HT-29 (cell line): ENCODE measurements around the gene FOXL3. TPM values are rescaled to one million over a fixed set of nuclear protein-coding genes. Genes with fewer than 3 reads are reported as not detected.

Source experiments
- DNase-seq: peaks from one replicate; pipeline ENCODE4 v3.0.0-alpha.2; 2015; ENCODE audit warnings: low spot score
- total RNA-seq: library from RNA; depleted of rRNA; stranded (reverse); fragments of >200 nt; shearing (Covaris generic); gene quantifications from 2 replicates; pipeline ENCODE4 v1.2.3, GENCODE V29; 2014

FOXL3 gene
- total RNA-seq, 1 experiment from 2014 or later, result not detected

DNA sequence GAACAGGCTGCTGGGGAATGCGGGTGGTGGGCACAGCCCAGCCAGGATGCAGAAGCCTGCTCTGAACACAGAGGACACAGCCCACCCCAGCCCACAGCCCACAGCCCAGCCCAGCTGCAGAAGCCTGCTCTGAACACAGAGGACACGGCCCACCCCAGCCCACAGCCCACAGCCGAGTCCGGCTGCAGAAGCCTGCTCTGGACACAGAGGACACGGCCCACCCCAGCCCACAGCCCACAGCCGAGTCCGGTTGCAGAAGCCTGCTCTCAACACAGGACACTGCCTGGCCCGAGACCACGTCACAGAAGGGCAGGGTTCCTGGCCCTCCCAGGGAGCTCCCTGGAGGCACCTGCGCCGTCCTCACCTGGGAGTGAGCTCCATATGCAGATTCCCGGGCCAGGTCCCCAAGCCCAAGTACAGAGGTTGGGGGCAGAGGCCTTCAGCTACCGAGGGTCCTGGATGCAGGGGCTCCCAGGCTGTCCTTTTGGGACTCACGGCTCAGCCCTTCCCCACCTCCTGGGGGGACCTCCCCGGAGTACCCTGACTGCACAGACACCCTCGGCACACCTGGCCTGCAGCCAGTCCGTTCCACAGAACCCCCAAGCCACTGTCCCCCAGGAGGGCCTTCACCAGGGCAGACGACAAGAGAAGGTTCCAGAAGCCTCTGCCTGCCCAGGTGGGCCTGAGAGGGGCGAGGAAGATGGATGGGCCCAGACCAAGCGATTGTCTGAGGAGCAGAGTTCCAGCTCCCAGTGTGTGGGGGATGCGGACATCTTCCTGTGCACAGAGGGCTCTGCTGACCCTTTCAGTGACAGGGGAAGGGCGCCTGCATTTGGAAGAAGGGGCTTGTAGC, 23.7 kb upstream of the FOXL3 start:
- DNase-seq, result no peak

DNA sequence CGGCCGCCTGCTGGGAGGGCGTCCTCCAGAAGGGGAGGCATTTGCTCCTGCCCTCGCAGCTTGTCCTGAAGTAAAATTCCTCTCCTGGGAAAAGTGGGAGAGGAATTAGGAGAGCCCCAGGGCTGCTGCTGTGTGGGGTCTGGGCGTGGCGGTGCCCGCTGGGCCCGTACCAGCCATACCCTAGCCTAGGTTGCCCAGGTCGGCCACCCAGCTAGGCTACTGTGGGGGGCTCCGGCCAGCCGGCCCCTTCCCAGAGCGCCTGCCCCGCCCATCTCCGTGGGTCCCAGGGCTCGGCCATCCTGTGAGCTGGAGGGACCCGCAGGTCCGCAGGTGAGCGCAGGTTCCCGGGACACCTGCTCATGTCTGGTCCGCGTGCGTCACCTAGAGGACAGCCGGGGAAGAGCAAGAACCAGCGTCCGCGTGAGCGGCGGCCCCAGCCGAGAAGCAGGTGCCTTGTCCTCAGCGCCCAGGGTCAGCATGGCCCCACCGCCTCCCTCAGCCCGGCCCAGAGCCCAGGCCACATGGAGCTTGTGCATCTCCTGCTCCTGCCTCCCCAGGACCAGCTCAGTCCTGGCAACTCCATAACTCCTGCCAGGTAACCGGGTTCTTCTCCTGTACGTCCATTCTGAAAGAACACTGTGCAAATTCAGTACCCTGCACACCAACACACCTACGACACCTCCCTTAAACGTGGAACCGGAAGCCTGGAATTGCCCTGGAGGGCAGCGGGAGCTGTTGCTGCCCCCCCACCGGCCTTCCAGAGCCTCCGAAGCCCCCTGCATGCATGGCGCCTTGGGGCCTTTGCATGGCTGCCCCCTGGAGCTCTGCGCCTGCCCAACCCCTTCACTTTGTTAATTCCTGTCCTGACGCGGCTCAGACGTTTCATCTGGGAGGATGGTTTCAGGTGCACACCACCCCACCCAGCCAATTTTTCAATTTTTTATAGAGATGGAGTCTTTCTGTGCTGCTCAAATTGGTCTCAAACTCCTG, 22.8 kb upstream of the FOXL3 start:
- peak; percentile 39 for DNase-seq

DNA sequence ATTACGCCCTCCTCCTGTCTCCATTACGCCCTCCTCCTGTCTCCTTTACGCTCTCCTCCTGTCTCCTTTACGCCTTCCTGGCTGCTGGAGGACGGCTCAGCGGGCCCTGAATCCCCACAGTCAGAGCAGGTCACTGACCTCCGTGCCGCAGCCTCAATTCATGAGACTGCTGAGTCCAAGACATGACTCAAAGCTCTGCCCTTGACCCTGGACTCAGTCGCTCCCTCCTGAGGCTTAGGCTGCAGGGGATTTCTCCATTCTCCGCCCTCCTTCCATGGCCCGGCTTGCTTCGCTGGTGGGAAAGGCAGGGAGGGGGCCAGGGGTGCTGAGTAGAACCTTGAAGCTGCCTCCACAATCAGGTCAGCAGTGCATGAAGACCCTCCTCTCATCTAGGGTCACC, 21.0 kb upstream of the FOXL3 start:
- no peak for DNase-seq

DNA sequence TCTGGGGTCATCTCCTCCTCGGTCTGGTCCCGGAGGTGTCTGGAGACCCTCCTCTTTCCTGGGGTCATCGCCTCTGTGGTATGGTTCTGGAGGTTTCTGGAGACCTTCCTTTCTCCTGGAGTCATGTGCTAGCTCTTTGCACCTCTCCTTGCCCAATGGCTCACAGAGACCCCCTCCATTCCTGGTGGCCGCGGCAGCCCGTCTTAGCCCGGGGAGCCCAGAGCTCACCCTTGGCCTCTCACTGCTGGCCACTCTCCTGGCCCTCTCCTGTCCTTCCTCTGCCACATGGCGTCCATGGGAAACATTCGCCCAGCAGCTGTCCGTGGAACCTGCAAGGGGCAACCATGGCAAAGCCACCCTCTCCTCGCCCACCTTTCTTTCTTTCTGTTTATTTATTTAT, 20.2 kb upstream of the FOXL3 start:
- DNase-seq, result no peak

DNA sequence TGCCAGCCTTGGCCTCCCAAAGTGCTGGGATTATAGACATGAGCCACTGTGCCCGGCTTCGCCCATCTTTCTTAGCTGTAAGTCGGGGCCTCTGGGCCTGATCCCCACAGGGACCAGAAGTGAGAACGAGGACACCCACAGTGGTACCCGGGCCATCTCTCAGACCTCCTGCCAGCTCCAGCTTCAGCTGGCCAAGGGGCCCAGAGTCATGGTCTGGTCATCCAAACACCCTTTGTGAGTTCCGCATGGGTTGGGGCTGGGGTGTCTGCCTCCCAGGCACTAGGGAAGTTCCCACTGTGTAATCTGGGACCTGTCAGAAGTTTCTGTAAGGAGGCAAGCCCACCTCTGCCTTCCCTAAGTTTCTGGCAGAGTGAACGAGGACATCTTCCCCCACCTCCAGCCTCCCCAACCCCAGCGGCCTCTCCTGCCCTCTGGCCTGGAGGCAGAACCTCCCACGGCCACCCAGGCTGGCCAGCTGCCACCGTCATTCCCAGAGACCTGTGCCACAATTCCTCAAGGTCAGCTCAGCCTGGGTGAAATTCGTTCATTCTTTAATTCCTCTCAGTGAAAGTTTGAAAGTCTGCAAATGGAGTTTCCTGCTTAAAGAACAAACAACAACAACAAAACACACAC, 19.5 kb upstream of the FOXL3 start:
- no peak for DNase-seq

DNA sequence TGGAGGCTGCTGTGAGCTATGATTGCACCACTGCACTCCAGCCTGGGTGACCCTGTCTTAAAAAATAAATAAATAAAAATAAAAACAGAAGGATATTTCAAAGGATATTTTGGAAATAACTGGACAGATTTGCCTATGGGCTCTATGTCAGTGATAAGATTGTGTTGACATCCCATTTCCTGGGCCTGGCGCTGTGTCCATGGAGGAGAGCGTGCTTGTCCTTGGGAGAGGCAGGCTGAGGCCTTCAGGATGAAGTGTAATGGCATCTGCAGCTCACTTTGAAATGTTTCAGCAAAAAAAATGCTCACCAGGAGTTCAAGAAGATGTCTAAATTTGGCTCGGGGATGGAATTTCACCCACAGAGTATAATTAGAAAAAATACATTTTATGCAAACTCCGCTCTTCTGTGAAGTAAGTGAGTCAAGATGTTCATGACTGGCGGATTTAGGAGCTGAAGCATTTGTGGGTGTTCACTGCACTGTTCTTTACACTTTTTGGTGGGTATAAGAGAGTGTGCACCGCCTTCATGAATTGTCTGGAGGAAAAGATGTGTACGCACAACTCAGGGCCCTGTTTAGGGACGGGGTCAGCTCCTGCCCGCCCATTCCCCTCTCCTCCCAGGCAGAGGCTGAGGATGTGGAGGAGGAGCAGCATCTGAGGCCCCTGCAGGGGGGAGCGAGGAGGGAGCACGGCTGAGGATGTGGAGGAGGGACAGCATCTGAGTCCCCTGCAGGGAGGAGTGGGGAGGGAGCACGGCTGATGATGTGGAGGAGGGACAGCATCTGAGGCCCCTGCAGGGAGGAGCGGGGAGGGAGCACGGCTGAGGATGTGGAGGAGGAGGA, 18.5 kb upstream of the FOXL3 start:
- DNase-seq, result no peak

DNA sequence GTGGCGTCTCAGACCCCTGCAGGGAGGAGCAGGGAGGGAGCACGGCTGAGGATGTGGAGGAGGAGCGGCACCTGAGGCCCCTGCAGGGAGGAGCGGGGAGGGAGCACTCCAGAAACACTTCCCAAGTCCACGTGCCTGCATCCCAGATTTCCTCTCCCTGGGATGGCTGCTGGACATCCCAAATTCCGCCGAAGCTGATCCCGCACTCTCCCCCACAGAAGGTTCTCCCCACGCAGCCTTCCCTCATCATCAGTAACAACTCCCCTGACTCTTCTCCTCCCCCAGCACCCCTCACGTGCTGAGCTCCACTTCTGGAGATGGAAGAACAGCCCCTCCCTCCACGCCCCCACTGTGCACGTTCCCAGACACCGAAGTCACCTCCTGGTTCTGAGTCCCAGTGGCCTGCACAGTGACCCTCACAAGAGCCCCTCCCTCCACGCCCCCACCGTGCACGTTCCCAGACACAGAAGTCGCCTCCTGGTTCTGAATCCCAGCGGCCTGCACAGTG, 17.8 kb upstream of the FOXL3 start:
- no peak for DNase-seq

DNA sequence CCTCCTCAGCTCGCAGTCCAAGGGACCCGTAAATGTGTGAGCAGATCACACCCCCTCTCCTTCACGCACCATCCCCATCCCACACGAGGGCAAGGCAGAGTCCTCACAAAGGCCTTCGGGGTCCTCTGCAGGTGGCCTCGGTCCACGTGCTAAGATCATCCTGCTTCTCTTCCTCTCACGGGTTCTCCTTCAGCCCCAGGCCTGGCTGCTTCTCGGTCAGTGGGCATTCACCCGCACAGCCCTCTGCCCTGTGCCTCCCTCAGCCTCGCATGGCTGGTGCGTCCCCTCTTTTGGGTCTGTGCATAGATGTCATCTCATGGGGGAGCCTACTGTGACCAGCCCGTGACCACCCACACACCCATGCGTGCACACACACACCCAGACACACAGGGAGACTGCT, 17.3 kb upstream of the FOXL3 start:
- DNase-seq, result no peak

DNA sequence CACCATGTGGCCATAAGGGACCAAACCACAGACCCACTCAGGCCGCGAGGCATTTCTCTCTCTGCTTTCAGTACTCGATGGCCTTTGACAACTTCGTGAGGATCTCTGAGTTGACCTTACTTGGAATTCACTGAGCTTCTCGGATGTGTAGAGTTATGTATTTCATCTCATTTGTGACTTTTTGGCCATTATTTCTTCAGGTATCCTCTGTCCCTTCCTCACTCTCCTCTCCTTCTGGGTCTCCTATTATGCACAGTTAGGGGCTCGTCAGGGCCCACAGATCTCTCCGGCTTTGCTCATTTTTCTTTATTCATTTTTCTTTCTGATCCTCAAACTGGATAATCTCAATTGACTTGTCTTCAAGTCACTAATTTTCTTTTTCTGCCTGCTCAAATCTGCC, 16.6 kb upstream of the FOXL3 start:
- no peak for DNase-seq

DNA sequence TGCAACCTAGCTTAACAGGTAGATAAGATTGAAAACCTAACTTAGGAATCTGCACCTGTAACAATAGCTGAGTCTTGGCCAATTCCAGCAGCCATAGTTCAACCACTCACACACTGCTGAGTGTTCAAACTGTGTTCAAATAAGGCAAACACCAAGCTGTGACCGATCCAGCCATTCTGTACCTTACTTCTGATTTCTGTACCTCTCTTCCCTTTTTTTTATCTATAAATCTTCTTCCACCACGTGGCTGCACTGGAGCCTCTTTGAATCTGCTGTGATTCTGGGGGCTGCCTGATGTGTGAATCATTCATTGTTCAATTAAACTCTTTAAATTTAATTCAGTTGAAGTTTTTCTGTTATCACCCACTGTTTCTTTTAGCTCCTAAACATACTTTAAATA, 15.7 kb upstream of the FOXL3 start:
- no peak for DNase-seq

DNA sequence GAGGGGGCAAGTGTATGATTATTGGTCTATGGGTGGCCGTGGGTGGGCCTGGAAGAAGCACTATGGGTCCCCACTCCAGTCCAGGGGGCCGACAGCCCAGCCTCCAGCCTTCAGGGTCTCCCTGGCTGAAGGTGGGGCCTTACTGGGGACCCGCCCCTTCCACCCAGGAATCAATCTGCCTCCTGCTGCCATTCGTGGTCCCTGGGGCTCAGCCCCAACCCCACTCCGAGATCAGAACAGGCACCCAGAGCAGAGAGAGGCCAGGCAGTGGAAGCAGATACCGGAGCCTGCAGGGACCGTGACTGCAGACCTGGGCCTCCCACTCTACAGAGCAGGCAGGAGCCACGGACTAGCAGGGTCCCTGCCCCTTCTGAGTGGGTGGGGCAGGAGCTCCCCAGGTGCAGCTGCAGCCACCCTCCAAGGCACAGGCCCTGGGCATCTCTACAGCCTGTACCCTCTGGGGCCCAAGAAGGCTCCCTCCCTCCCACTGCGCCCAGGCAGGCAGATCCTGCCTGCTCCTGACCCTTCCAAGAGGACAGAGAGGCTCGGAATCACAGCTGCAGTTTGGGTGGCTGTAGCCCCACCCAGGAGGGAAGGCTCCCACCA, 13.6 kb upstream of the FOXL3 start:
- DNase-seq, result no peak

DNA sequence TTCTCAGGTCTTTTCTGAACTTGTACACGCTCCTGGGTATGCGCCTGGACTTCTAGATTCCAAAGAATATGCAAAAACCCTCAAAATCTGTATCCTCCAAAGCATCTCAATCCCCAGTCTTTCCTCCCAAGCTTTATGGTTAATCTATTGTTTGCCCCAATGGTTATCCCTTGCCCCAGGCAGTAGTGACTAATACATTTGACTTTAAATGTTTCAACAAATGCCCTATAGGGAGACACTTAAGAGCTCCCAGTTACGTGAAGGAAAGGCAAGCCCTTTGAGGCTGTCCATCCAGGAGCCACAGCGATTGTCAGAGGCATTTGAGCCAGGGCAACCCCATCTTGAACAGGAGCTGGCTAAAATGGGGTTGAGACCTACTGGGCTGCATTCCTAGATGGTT, 12.7 kb upstream of the FOXL3 start:
- DNase-seq, result no peak

DNA sequence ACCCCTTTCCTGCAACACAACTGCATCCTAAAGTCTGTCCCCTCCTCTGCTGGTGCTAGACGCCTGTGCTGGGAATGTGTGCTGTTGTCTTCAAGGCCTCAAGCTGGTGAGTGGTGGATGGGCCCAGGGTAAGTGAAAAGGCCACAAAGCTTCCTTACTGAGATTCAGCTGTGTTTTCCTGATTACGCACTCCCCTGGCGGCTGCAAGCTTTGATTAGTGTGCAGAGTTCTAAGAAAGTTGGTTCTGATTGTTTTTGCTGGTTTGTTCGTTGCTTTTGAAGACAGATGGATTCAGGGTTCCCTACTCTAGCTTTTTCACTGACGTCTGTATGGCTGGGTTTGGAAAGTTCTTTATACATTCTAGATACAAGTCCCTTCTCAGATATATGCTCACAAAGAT, 11.9 kb upstream of the FOXL3 start:
- DNase-seq, result no peak

DNA sequence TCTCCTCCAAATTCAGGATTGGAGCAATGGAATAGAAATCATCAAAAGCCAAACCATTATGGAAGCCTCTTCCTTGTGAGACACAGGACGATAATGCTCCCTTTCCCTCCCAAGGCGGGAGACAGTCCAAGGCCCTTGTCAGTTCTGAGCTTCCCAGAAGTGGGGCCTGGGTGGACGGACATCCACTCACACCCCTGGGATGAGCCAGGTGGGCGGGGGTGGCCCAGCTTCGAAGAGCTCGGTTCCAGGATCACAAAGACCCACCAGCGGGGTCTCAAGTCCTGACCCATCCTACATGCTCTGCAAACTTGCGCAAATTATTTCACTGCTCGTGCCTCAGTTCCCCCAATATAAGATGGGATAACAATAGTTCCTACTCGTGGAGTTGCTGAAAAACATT, 10.1 kb upstream of the FOXL3 start:
- DNase-seq, result no peak

DNA sequence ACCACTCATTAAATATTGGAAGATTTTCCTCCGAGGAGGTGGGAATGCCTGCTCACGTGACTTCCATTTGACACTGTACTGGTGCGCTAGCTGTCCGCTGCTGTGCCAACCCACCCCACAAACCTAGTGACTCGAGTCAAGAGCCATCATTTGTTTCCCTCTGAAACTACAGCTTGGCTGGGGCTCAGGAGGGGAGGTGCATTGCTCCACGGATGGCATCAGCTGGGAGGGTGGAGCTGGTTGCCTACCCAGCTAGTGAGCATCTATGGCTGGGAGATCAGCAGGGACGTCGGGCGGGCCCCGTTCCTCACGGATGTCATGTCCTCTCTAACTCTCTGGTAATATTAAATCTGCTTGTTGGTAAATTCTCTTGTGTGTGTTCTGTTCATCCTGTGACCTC, 9.5 kb upstream of the FOXL3 start:
- no peak for DNase-seq

DNA sequence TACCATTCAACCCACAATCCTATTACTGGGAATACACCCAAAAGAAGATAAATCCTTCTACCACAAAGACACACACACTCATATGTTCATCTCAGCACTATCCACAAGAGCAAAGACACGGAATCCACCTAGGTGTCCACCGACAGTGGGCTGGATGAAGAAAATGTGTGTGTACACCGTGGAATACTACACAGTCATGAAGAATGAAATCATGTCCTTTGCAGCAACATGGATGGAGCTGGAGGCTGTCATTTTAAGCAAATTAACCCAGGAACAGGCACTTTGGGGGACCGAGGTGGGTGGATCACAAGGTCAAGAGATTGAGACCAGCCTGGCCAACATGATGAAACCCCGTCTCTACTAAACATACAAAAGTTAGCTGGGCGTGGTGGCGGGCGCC, 8.3 kb upstream of the FOXL3 start:
- no peak for DNase-seq

DNA sequence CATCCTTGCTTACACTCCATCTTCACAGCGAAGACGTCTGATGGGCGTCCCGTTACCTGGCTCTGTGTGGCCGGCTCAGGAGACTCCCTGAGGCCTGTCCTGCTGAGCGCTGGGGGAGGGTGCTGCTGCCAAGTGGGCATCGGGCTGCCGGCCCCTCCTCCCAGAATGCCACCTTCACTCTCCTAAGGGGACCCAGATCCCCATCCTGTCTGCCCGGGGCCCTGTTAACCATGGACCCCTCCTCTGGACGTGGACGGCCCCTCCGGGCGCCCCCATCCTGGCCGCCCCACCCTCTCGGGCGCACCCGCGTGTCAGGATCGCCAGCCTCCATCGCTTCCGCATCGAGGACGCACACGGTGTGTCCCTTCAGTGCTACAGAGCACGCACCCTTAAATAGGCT, 7.3 kb upstream of the FOXL3 start:
- DNase-seq, result no peak

DNA sequence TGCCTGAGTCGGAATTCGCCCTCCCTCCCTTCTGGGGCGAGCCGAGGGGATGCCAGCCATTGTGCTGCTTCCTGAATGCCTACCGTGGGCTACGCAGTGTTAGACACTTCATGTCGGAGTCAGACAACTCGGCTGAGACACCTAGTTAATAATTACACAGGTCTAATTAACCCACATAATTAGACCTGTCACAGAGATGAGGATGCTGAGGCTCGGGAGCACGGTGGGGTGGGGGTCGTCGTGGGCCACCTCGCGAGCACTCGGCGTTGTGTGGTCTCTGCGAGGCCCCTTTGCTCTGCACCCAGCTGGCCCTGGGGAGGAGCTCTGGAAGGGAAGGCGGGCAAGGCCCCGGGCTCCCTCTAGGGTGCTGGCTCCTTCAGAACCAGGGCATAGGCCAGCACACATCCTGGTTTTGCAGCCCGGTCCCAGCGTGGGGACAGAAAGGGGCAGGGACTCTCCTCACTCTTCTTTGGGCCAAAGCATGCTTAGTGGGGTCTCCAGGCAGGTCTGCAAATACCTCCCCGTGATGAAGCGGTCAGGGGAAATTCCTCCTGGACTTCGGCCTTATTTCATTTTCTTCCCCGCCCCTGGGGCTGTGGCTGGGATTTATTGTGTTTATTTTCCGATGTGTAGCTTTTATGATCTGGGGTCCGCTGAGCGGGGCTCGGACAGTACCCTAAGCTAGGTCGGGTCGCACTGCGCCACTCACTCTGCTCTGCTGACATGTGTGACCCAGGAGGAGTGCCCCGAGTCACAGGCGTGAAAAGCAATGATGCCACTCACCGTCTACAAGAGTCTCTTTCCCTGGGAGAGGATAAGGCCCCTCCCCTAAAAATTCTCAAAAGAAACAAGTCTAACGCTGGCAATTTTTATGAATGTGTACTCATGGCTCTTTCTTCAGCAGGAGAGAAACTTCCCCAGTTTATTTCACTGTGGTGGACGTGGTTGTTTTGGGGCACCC, 4.9 kb upstream of the FOXL3 start:
- DNase-seq, result peak; percentile 28

DNA sequence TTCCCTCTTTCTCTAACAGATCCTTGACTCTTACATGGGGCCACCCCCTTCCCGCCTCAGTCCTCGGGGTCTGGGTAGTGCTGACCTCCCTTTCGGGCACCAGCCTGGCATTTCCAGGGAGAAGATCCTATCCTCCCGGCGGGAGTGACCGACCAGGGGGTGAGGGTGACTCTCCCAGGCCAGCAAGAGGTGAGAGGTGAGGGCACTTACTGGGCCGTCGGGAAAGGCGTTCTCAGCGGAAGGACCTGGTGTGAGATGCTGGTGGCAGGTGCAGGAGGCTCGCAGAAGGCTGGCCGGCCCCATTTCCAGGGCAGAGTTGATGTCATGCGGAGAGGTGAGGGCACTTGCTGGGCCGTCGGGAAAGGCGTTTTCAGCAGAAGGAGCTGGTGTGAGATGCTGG, 4.2 kb upstream of the FOXL3 start:
- no peak for DNase-seq
